Heart left ventricle (tissue), 16 donors: ENCODE data around the gene ABHD1. TPM values are rescaled to one million over a fixed set of nuclear protein-coding genes. Genes with fewer than 3 reads are reported as not detected.

Experiments used
- ATAC-seq, 4 donors: fragments of 200-7000 bp; cut with Tn5 transposase; one replicate each; pipeline ENCODE4 v1.9.1; 2020 to 2022; ENCODE audit warnings: moderate library complexity in 4 of 4, mild to moderate bottlenecking in 3 of 4, moderate number of reproducible peaks in 1 of 4
- DNase-seq, 5 donors: peaks; one replicate each; pipeline ENCODE4 v3.0.0-alpha.2; 2020
- H3K27ac ChIP-seq, 12 donors: fragments of 200-600 bp; sonication (generic) in 4 of 12; one replicate each; pipeline versions ENCODE4 v1.5.0 to v1.8.0; 2016 to 2022; ENCODE audit warnings: mild to moderate bottlenecking in 2 of 12
- H3K27me3 ChIP-seq, 9 donors: fragments of 200-600 bp; sonication (generic) in 2 of 9; one replicate each; pipeline versions ENCODE4 v1.5.1 to v1.8.0; 2016 to 2022; ENCODE audit warnings: mild to moderate bottlenecking in 3 of 9
- H3K36me3 ChIP-seq, 9 donors: fragments of 200-600 bp; sonication (generic) in 2 of 9; one replicate each; pipeline versions ENCODE4 v1.5.0 to v1.8.0; 2018 to 2022; ENCODE audit warnings: mild to moderate bottlenecking in 2 of 9
- H3K4me1 ChIP-seq, 12 donors: fragments of 200-600 bp; sonication (generic) in 4 of 12; one replicate each; pipeline versions ENCODE4 v1.5.0 to v1.8.0; 2016 to 2022; ENCODE audit warnings: mild to moderate bottlenecking in 3 of 12
- H3K4me3 ChIP-seq, 12 donors: fragments of 200-600 bp; sonication (generic) in 4 of 12; one replicate each; pipeline versions ENCODE4 v1.5.0 to v1.8.0; 2017 to 2022; ENCODE audit warnings: mild to moderate bottlenecking in 9 of 12, moderate library complexity in 4 of 12
- H3K9me3 ChIP-seq, 12 donors: fragments of 200-600 bp; sonication (generic) in 4 of 12; one replicate each; pipeline versions ENCODE4 v1.5.0 to v1.8.0; 2016 to 2022; ENCODE audit warnings: mild to moderate bottlenecking in 1 of 12
- POLR2A ChIP-seq, 2 donors: fragments of 450-650 bp; IDR thresholded peaks; one replicate each; pipeline ENCODE4 v1.6.1; 2017; ENCODE audit warnings: antibody characterized with exemption in 2 of 2, mild to moderate bottlenecking in 2 of 2, moderate library complexity in 2 of 2
- WGBS, 4 donors: extraction: QIAGEN DNeasy Blood & Tissue Kit in 2 of 4; methylation state at CpG; one replicate each; pipeline versions ENCODE4 v1.1.5 to v1.1.7; 2013 to 2018; 5-methylcytosine and 5-hydroxymethylcytosine counted together
- intact Hi-C, 10 donors: fragments of 100-400 bp; cut with DNase I; formaldehyde crosslinking; loops; one replicate each; pipeline versions ENCODE4 v1.11.1 to v1.14.2; 2022
- polyA plus RNA-seq, 2 donors: library from polyadenylated mRNA; stranded (reverse); fragments of 200-250 nt; gene quantifications; one replicate each; pipeline ENCODE4 v1.2.3, GENCODE V29; 2013
- total RNA-seq, 9 donors: library from RNA; depleted of rRNA in 2 of 9; stranded (reverse); fragments of >200 nt in 2 of 9; fragmentation: NEBNext Ultra II Directional in 3 of 9; extraction: Animal tissue kit (Norgen Biotek cat#: 25700) in 3 of 9; gene quantifications; one replicate each; pipeline versions ENCODE4 v1.1.0 to v1.2.4, GENCODE V29; 2016 to 2023
- TF ChIP-seq, protein P1 (sequence below), 12 donors: fragments of 200-600 bp; sonication (generic) in 4 of 12; IDR thresholded peaks; one replicate each; pipeline versions ENCODE4 v1.5.0 to v1.8.0; 2018 to 2022; ENCODE audit warnings: antibody characterized with exemption in 12 of 12, mild to moderate bottlenecking in 5 of 12
- donor health status: ischemic (EF 13 %, LVEDD 7.1; RV severe dilation, severe dysfunction).
- donor health status: healthy with polysubstance abuse.
- donor health status: DM: no; HTN: yes; CAD: no.
- donor health status: DM: no; HTN: no; CAD: no.
- donor health status: ischemic (EF 25% LVEDD 6.9; RV normal size, moderate dysfunction).
- donor health status: ischemic (EF 25% LVEDD 5.7; RV mildly dilated, moderate dysfunction).
- donor health status: healthy.
- donor health status: DM: yes; HTN: yes; CAD: no.
- donor health status: ischemic (EF 35%, LVEDD 5.7; RV mildly dilated, moderate dysfunction).
- donor health status: nonischemic (EF 11% LVEDD 7.7; RV severe dilation, severe dysfunction).
- donor health status: DM: yes; HTN: yes; CAD: no.
- donor health status: PGD.
- donor health status: ischemic (EF 29% LVEDD 5.4; RV normal size, mild dysfunction).
- donor health status: nonischemic (EF 23%, LVEDD 6.1; RV moderate dilation, normal function).

Gene ABHD1
- total and polyA plus RNA-seq, 11 donors = 0.47 to 6.2 (median 2.0) TPM; not detected in 1

GRCh38 chr2:27083410-27084296 is 40.0 kb upstream of the ABHD1 start:
- H3K27ac ChIP-seq = peak overlapping the region in 1 of 12 donors; percentile 96
- no peak for ATAC-seq
- H3K27me3 ChIP-seq = no peaks in the 10 kb centered on the region
- H3K36me3 ChIP-seq = peaks cover 0 to 3% (median 0%) of the 10 kb centered on the region in 9 donors
- DNase-seq = peak in 1 of 5 donors; percentile 61
- no peak overlapping the region for H3K4me3 ChIP-seq
- 87 to 91% (median 90%) methylated on average over 16 to 20 of the region's 20 CpGs for WGBS, 4 donors
- H3K9me3 ChIP-seq = no peaks in the 10 kb centered on the region
- intact Hi-C loops = loop anchor here in 6 of 10 donors (2.0 to 10.0 kb wide), 4 partner anchors 49 to 123 kb away; partner anchors contain the start of gene TMEM214 (in 6 of the 6)
- TF ChIP-seq, protein P1, sequence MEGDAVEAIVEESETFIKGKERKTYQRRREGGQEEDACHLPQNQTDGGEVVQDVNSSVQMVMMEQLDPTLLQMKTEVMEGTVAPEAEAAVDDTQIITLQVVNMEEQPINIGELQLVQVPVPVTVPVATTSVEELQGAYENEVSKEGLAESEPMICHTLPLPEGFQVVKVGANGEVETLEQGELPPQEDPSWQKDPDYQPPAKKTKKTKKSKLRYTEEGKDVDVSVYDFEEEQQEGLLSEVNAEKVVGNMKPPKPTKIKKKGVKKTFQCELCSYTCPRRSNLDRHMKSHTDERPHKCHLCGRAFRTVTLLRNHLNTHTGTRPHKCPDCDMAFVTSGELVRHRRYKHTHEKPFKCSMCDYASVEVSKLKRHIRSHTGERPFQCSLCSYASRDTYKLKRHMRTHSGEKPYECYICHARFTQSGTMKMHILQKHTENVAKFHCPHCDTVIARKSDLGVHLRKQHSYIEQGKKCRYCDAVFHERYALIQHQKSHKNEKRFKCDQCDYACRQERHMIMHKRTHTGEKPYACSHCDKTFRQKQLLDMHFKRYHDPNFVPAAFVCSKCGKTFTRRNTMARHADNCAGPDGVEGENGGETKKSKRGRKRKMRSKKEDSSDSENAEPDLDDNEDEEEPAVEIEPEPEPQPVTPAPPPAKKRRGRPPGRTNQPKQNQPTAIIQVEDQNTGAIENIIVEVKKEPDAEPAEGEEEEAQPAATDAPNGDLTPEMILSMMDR (IDR thresholded peaks at IDR 0.05) = no peak
- no peak for TF ChIP-seq POLR2A (IDR thresholded peaks at IDR 0.05)
- peaks cover 4 to 55% (median 34%) of the 10 kb centered on the region in 12 donors for H3K4me1 ChIP-seq

GRCh38 chr2:27084297-27085061 is 39.1 kb upstream of the ABHD1 start:
- H3K9me3 ChIP-seq = no peaks in the 10 kb centered on the region
- peaks cover 0 to 3% (median 0%) of the 10 kb centered on the region in 9 donors for H3K36me3 ChIP-seq
- WGBS, 4 donors = 81 to 97% (median 87%) methylated on average over 6 of the region's 6 CpGs
- DNase-seq (no peak), ATAC-seq (no peak)
- TF ChIP-seq POLR2A (IDR thresholded peaks at IDR 0.05) = no peak
- TF ChIP-seq, protein P1 (IDR thresholded peaks at IDR 0.05) = no peak
- H3K4me1 ChIP-seq = peaks cover 4 to 55% (median 34%) of the 10 kb centered on the region in 12 donors
- H3K4me3 ChIP-seq = no peak overlapping the region
- intact Hi-C loops = loop anchor here in 9 of 10 donors (1.0 to 10.0 kb wide), 6 partner anchors 32 to 124 kb away; partner anchors contain the start of genes TMEM214 (in 8 of the 9) and AGBL5 (in 1 of the 9)
- H3K27me3 ChIP-seq = no peaks in the 10 kb centered on the region
- H3K27ac ChIP-seq = peak overlapping the region in 1 of 12 donors; percentile 96

DNA sequence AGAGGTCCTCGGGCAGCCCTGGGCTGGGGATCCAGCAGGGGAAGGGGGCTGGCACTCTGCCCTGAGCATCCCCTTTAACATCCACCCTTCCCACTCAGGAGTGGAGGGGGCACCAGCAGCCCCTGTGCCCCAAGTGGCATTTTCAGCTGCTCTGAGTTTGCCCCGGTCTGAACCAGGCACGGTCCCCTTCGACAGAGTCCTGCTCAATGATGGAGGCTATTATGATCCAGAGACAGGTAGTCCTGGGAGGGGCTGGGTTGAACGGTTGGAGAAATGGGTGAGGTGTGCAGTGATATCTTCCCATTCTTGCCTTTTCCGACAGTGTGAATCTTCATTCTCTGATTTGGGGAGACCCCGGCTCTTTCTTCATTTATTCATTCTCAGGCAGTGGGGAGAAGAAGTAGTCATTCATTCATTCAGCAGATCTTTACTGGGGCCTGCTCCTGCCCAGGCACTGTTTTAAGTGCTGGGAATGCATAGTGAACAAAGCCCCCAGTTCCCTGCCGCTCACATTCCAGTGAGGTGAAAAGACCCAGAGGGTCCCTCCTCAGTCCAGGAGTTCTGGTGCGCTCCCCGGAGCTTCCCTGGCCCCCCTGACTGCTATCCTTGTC is 38.4 kb upstream of the ABHD1 start:
- TF ChIP-seq POLR2A (IDR thresholded peaks at IDR 0.05) = no peak
- TF ChIP-seq, protein P1 (IDR thresholded peaks at IDR 0.05) = no peak
- intact Hi-C loops = loop anchor here in 8 of 10 donors (1.0 to 10.0 kb wide), 6 partner anchors 33 to 124 kb away; partner anchors contain the start of genes TMEM214 (in 5 of the 8) and AGBL5 (in 1 of the 8)
- Histone ChIP-seq H3K4me3 (peak overlapping the region in 11 of 12 donors; percentile 58 to 88 (median 76)), H3K4me1 (peaks cover 4 to 55% (median 33%) of the 10 kb centered on the region in 12 donors), H3K9me3 (no peaks in the 10 kb centered on the region), H3K27me3 (no peaks in the 10 kb centered on the region), H3K36me3 (peaks cover 0 to 3% (median 0%) of the 10 kb centered on the region in 9 donors), H3K27ac (peak overlapping the region; percentile 78 to 96 (median 94))
- DNase-seq (no peak), ATAC-seq (no peak)
- 47 to 60% (median 51%) methylated on average over 9 to 10 of the region's 10 CpGs for WGBS, 4 donors
